GM12878 (cell line): ENCODE data around the gene SYNPO2L.

Experiments
- CEBPB ChIP-seq, 2 experiments: fragments of 150-350 bp in 1 of 2; IDR thresholded peaks; 2 replicates each; pipeline ENCODE4 v1.6.1; 2012 to 2014; ENCODE audit warnings: low read depth in 2 of 2, low read length in 2 of 2, borderline replicate concordance in 1 of 2, inconsistent platforms in 1 of 2
- CTCF ChIP-seq, 3 experiments: IDR thresholded peaks in 2 of 3; conservative IDR thresholded peaks in 1 of 3; 2 replicates each; pipeline ENCODE4 v1.5.1; 2011; ENCODE audit warnings: low read depth in 3 of 3, low read length in 3 of 3, mild to moderate bottlenecking in 3 of 3, control low read depth in 2 of 3, moderate library complexity in 2 of 3, inconsistent platforms in 1 of 3, mixed read lengths in 1 of 3; ENCODE audit not compliant: control insufficient read depth in 2 of 3, insufficient read depth in 1 of 3; ENCODE audit errors: extremely low read depth in 1 of 3
- EGR1 ChIP-seq, 2 experiments: IDR thresholded peaks; 1 replicate in 1 of 2; 2 replicates in 1 of 2; pipeline ENCODE4 v1.6.1; 2011 to 2012; ENCODE audit warnings: low read depth in 2 of 2, low read length in 2 of 2, borderline replicate concordance in 1 of 2, mild to moderate bottlenecking in 1 of 2, moderate library complexity in 1 of 2
- FOXM1 ChIP-seq: IDR thresholded peaks from 2 replicates; pipeline ENCODE4 v1.6.1; 2012; ENCODE audit warnings: low read depth, mild to moderate bottlenecking, inconsistent platforms, low read length, moderate library complexity
- MAX ChIP-seq: IDR thresholded peaks from 2 replicates; pipeline ENCODE4 v1.6.1; 2012; ENCODE audit warnings: low read depth, low read length, improper control_type of control experiment
- MXI1 ChIP-seq: fragments of 150-350 bp; IDR thresholded peaks from 2 replicates; pipeline ENCODE4 v1.6.1; 2011; ENCODE audit warnings: low read depth, mild to moderate bottlenecking, inconsistent platforms, low read length, improper control_type of control experiment
- RUNX3 ChIP-seq: IDR thresholded peaks from 2 replicates; pipeline ENCODE4 v1.6.1; 2012; ENCODE audit warnings: low read length, inconsistent platforms
- SPI1 ChIP-seq: IDR thresholded peaks from 2 replicates; pipeline ENCODE4 v1.6.1; 2011; ENCODE audit warnings: low read depth, mild to moderate bottlenecking, low read length, moderate library complexity, borderline replicate concordance; ENCODE audit not compliant: insufficient read depth
- ZSCAN29 ChIP-seq: fragments of 450-650 bp; IDR thresholded peaks from 2 replicates; pipeline ENCODE4 v1.6.1; 2017; ENCODE audit warnings: mild to moderate bottlenecking, moderate library complexity

- TF ChIP-seq EGR1 (IDR thresholded peaks at IDR 0.05; ENCODE audit: borderline replicate concordance in 1 of 2, low read depth in 2 of 2, low read length in 2 of 2) (no peak), MAX (no peak), CEBPB (IDR thresholded peaks at IDR 0.05; ENCODE audit: borderline replicate concordance in 1 of 2, low read depth in 2 of 2, low read length in 2 of 2) (no peak), RUNX3 (no peak), MXI1 (no peak), SPI1 (no peak), CTCF (IDR thresholded peaks at IDR 0.05 in 2 of 3, conservative IDR thresholded peaks at IDR 0.05 in 1 of 3; ENCODE audit: control insufficient read depth in 2 of 3, extremely low read depth in 1 of 3, insufficient read depth in 1 of 3, low read depth in 3 of 3, low read length in 3 of 3) (no peak), FOXM1 (no peak), ZSCAN29 (no peak)
Measured at GRCh38 chr10:73625004-73625883, 30.6 kb downstream of the SYNPO2L start.
